GM21529 (cell line): ENCODE measurements around the gene SRSF8.
"Not testable (repeated sequence)": the region's sequence is repeated elsewhere in the genome, so short reads cannot be mapped to it uniquely, and the experiment has no call there.

Experiments
- ATAC-seq: cut with Tn5 transposase; IDR thresholded peaks from one replicate; pipeline ENCODE4 v1.9.1; 2021; ENCODE audit not compliant: unreplicated experiment

Gene SRSF8

GRCh38 chr11:95095858-95096587, 29.3 kb downstream of the SRSF8 start:
- ATAC-seq = peak; percentile 81

- ATAC-seq = no peak
These were observed 30.5 kb downstream of the SRSF8 start for GRCh38 chr11:95097209-95097608.

GRCh38 chr11:95098826-95099225, 32.1 kb downstream of the SRSF8 start:
- no peak for ATAC-seq

DNA sequence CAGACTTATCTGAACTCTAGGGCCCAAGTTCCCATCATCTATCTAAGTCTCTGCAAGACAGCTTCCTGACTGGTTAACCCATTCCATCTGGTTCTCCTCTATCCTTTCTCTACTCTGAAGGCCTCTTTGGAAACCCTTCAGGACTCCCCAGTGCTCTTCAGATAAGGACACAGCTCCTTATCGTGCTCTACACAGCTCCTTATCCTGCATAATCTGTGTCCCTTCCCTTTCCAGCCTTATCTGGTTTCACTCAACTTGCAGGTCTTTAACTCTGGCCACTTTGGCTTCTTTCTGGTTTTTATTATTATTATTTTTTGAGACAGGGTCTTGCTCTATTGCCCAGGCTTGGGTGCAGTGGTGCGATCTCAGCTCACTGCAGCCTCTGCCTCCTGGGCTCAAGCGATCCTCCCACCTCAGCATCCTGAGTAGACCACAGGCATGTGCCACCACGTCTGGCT, 33.5 kb downstream of the SRSF8 start:
- no peak for ATAC-seq

DNA sequence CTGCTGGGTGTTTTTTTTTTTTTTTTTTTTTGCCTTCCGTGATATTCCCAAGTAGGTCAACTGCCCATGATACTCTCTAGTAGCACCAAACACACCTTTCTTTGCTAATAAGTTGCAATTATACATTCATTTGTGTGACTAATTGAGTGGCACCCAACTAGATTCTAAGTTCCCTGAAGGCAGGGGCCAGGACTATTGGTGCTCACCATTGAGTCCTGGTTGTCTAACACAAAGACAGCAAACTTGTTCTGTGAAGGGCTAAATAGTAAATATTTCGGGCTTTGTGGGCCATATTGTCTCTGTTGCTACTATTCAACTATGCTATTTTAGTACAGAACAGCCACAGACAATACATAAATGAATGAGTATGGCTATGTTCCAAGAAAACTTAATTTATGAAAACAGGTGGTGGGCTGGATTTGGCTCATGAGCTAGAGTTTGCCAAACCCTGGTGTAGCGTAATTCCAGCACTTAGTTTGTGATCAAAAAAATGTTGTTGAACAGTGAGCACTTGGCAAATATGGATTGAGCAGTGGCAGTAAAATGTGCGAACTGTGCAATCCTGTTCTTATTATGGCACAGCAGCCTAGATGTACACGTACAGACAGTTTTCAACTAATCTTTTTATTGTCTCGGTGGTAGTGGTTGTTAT, 34.3 kb downstream of the SRSF8 start:
- ATAC-seq = no peak

GRCh38 chr11:95101935-95102334, 35.2 kb downstream of the SRSF8 start:
- ATAC-seq = no peak

DNA sequence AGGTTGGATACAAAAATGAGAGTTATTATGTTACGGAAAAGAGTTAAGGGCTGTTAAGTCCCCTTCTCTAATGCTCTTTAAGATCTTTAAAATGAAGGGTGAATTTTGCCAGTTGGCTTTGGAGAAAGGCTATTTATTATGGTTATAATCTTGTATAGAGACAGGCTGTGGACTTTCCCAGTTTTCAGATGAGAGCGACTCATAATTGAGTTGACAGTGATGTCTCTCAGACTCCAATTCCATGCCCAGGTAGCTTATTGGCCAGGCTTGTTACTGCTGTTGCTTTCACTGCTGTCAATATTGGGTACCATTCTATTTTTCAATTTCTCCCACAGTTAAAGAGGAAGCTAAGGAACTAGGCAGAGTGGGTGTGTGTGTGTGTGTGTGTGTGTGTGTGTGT, 36.0 kb downstream of the SRSF8 start:
- ATAC-seq = no peak

- ATAC-seq = no peak
These were observed 37.0 kb downstream of the SRSF8 start for GRCh38 chr11:95103701-95104100.

DNA sequence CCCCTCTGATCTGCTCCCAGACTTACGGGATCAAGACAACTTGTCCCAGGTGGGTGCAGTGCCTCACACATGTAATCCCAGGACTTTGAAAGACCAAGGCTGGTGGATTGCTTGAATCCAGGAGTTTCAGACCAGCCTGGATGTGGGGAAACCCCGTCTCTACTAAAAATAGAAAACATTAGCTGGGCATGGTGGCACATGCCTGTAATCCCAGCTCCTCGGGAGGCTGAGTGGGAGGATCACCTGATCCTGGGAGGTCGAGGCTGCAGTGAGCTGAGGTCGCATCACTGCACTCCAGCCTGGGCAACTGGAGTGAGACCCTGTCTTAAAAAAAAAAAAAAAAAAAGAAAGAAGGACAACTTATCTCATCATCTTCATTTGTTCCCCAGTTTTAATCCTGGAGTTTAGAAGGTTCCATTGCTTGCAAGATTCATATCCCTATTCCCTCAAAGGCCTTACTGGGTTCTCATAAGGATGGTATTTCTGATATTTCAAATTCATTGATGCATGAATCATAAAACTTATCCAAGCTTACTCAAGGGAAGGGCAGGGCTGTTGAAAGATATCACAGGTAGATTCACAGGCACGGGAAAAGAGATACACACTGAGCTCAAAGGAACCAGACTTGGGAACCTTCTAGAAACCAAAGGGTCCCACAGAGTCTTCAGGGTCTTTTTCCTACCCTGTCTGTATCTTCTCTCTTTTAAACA, 37.6 kb downstream of the SRSF8 start:
- ATAC-seq = no peak

DNA sequence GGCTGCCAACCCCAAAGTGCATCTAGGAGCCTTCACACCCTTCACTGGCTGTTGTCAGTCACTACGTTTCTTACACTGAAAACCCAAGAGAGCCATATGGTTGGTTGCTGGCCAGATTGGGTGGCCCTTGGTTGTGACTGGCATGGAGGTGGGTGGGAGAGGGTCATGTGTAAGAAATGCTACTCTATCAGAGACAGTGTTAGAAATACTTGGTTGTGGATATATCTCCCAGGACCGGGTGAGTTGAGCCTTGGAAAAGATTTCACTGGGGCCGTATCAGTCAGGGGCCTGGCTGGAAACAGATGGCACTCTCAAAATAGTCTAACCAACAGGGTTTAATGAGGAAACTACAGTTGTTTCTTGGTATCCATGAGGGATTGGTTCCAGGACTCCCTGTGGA, 38.1 kb downstream of the SRSF8 start:
- no peak for ATAC-seq

- ATAC-seq = no peak
These were observed 41.5 kb downstream of the SRSF8 start for GRCh38 chr11:95108159-95108611.

- ATAC-seq = no peak
These were observed 42.2 kb downstream of the SRSF8 start for GRCh38 chr11:95108671-95109551.

DNA sequence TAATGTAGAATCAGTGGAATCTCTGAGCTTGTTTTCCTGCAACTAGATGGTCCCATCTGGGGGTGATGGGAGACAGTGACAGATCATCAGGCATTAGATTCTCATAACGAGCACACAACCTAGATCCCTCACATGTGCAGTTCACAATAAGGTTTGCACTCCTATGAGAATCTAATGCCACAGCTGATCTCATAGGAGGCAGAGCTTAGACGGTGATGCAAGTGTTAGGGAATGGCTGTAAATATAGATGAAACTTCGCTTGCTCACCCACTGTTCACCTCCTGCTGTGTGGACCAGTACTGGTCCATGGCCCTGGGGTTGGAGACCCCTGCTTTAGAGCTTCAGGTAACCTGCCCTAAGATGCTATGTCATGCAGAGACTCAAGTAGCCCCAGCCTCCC, 44.8 kb downstream of the SRSF8 start:
- ATAC-seq = not testable (repeated sequence)

- ATAC-seq = no peak
These were observed 45.3 kb downstream of the SRSF8 start for GRCh38 chr11:95111923-95112540.

DNA sequence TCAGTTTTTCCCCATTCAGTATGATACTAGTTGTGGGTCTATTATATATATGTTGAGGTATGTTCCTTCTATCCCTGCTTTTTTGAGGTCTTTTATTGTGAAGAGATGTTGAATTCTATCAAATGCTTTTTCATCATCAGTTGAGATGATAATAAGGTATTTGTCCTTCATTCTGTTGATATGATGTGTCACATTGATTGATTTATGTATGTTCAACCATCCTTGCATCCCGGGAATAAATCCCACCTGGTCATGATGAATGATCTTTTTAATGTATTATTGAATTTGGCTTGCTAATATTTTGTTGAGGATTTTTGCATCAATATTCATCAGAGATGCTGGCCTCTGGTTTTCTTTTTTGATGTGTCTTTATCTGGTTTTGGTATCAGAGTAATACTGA, 48.9 kb downstream of the SRSF8 start:
- ATAC-seq = no peak

- no peak for ATAC-seq
These were observed 52.8 kb downstream of the SRSF8 start for GRCh38 chr11:95119361-95120060.
